ENCODE data around the gene FXN.

DNA sequence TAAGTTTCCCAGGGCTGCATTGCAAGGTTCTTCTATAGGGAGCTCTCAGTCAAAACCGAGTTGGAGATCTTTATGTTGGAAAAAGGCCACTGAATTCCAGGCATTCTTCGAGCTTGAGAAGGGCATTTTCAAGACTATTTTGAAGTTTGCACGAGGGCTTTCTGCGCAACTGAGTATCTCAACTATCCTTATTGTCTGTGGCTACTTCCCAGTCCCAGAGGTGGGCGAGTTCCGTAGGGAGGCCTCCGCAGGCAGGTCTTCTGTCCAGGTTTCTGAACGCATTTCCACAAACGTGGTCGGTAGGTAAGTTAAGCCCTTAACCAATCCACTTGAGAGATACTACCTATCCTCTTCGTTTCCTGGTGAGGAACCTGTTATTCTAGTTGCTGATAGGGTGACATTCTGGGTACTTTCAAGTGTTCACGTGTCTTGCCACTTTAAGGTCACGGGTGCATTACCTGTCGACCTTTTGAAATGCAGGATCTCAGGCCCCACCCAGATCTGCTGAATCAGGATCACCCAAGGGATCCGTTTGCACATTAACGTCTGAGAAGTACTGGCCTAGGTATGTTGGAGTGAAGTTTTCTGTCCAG is 87.1 kb downstream of the FXN start:
- no peak for TF ChIP-seq POLR2A (IDR thresholded peaks at IDR 0.05; ENCODE audit: low read depth, low read length)
- TF ChIP-seq POLR2AphosphoS5 (IDR thresholded peaks at IDR 0.05; ENCODE audit: low read depth, low read length): no peak
